ENCODE data around the gene EXOC8.

EXOC8 gene

GRCh38 chr1:231311720-231312431 lies 25.8 kb downstream of the EXOC8 start:
- peak; percentile 45 for DNase-seq

GRCh38 chr1:231310391-231310934 lies 27.2 kb downstream of the EXOC8 start:
- DNase-seq = no peak

- DNase-seq = no peak
These were observed 35.7 kb downstream of the EXOC8 start for GRCh38 chr1:231301990-231302389.

GRCh38 chr1:231295938-231296337 lies 41.7 kb downstream of the EXOC8 start:
- no peak for DNase-seq

GRCh38 chr1:231286603-231287002 lies 51.0 kb downstream of the EXOC8 start:
- no peak for DNase-seq

- no peak for DNase-seq
These were observed 53.2 kb downstream of the EXOC8 start for GRCh38 chr1:231284441-231284840.

All from DMS 273 treated with DMSO at 0.1 percent for 48 hours (cell line).